Upper lobe of left lung (tissue), 6 donors: ENCODE results near the gene ANO3. TPM values are rescaled to one million over a fixed set of nuclear protein-coding genes. Genes with fewer than 3 reads are reported as not detected.

Experiments used
- ATAC-seq, 2 donors: fragments of 200-7000 bp; cut with Tn5 transposase; one replicate each; pipeline ENCODE4 v1.9.1; 2022; ENCODE audit warnings: mild to moderate bottlenecking in 2 of 2, moderate library complexity in 2 of 2; ENCODE audit not compliant: low FRiP score in 2 of 2
- DNase-seq, 2 donors: peaks; one replicate each; pipeline ENCODE4 v3.0.0-alpha.2; 2019 to 2020
- H3K27ac ChIP-seq, 4 donors: fragments of 200-600 bp; sonication (generic); one replicate each; pipeline ENCODE4 v1.5.1; 2016 to 2019
- H3K27me3 ChIP-seq, 4 donors: fragments of 200-600 bp; sonication (generic); one replicate each; pipeline ENCODE4 v1.5.1; 2017 to 2019
- H3K36me3 ChIP-seq, 4 donors: fragments of 200-600 bp; sonication (generic); one replicate each; pipeline ENCODE4 v1.5.1; 2016 to 2019
- H3K4me1 ChIP-seq, 4 donors: fragments of 200-600 bp; sonication (generic); one replicate each; pipeline ENCODE4 v1.5.1; 2018 to 2019
- H3K4me3 ChIP-seq, 4 donors: fragments of 200-600 bp; sonication (generic); one replicate each; pipeline ENCODE4 v1.5.1; 2017 to 2019; ENCODE audit warnings: mild to moderate bottlenecking in 2 of 4, moderate library complexity in 1 of 4
- H3K9me3 ChIP-seq, 4 donors: fragments of 200-600 bp; sonication (generic); one replicate each; pipeline ENCODE4 v1.5.1; 2018 to 2019
- EP300 ChIP-seq, 4 donors: sonication (generic); formaldehyde crosslinking; IDR thresholded peaks; one replicate each; pipeline ENCODE4 v1.5.1; 2017; ENCODE audit warnings: antibody characterized with exemption in 4 of 4, control low read depth in 2 of 4
- POLR2A ChIP-seq, 4 donors: fragments of 450-650 bp; IDR thresholded peaks; one replicate each; pipeline ENCODE4 v1.5.1; 2016 to 2017; ENCODE audit warnings: antibody characterized with exemption in 4 of 4, mild to moderate bottlenecking in 2 of 4
- POLR2AphosphoS5 ChIP-seq, 2 donors: sonication (generic); formaldehyde crosslinking; IDR thresholded peaks; one replicate each; pipeline ENCODE4 v1.5.1; 2017; ENCODE audit warnings: antibody characterized with exemption in 2 of 2
- WGBS, 2 donors: methylation state at CpG; one replicate each; pipeline ENCODE4 v1.1.5; 2017 to 2018; 5-methylcytosine and 5-hydroxymethylcytosine counted together
- total RNA-seq, 6 donors: library from RNA; depleted of rRNA in 4 of 6; stranded (reverse); fragments of >200 nt in 4 of 6; gene quantifications; one replicate each; pipeline versions ENCODE4 v1.1.0 to v1.2.1, GENCODE V29; 2016 to 2021
- TF ChIP-seq, protein P1 (sequence below), 6 experiments: fragments of 450-650 bp in 4 of 6; fragments of 200-600 bp in 2 of 6; sonication (generic) in 2 of 6; IDR thresholded peaks; one replicate each; pipeline ENCODE4 v1.5.1; 2016 to 2019; ENCODE audit warnings: antibody characterized with exemption in 6 of 6
- donor health status: DM: no; HTN: no; CAD: no; lungs with moderate emphysema.
- donor health status: DM: no; HTN: yes; CAD: no; lungs with severe emphysema.

ANO3 gene
- total RNA-seq, 6 donors from 2014 or later, result 0.30 to 0.57 (median 0.33) TPM; not detected in 1

- Histone ChIP-seq H3K27me3 (no peaks in the 10 kb centered on the region), H3K9me3 (no peaks in the 10 kb centered on the region), H3K36me3 (no peaks in the 10 kb centered on the region), H3K4me1 (no peaks in the 10 kb centered on the region), H3K27ac (no peak overlapping the region), H3K4me3 (no peak overlapping the region)
- DNase-seq (no peak), ATAC-seq (no peak)
- TF ChIP-seq POLR2A (IDR thresholded peaks at IDR 0.05), result no peak
- TF ChIP-seq, protein P1, sequence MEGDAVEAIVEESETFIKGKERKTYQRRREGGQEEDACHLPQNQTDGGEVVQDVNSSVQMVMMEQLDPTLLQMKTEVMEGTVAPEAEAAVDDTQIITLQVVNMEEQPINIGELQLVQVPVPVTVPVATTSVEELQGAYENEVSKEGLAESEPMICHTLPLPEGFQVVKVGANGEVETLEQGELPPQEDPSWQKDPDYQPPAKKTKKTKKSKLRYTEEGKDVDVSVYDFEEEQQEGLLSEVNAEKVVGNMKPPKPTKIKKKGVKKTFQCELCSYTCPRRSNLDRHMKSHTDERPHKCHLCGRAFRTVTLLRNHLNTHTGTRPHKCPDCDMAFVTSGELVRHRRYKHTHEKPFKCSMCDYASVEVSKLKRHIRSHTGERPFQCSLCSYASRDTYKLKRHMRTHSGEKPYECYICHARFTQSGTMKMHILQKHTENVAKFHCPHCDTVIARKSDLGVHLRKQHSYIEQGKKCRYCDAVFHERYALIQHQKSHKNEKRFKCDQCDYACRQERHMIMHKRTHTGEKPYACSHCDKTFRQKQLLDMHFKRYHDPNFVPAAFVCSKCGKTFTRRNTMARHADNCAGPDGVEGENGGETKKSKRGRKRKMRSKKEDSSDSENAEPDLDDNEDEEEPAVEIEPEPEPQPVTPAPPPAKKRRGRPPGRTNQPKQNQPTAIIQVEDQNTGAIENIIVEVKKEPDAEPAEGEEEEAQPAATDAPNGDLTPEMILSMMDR (IDR thresholded peaks at IDR 0.05), result no peak
- no peak for TF ChIP-seq POLR2AphosphoS5 (IDR thresholded peaks at IDR 0.05)
- TF ChIP-seq EP300 (IDR thresholded peaks at IDR 0.05), result no peak
- WGBS, 2 donors, result 78 to 90% methylated on average over 1 of the region's 1 CpG
Measured at GRCh38 chr11:26322335-26323067, 9.4 kb upstream of the ANO3 start.

- ATAC-seq (no peak), DNase-seq (no peak)
- Histone ChIP-seq H3K4me3 (no peak overlapping the region), H3K27ac (no peak overlapping the region), H3K4me1 (no peaks in the 10 kb centered on the region), H3K36me3 (no peaks in the 10 kb centered on the region), H3K27me3 (no peaks in the 10 kb centered on the region), H3K9me3 (no peaks in the 10 kb centered on the region)
- TF ChIP-seq EP300 (IDR thresholded peaks at IDR 0.05) (no peak), POLR2A (IDR thresholded peaks at IDR 0.05) (no peak), POLR2AphosphoS5 (IDR thresholded peaks at IDR 0.05) (no peak)
- TF ChIP-seq, protein P1 (IDR thresholded peaks at IDR 0.05), result no peak
Measured at GRCh38 chr11:26323837-26324236, 8.1 kb upstream of the ANO3 start.

- 68 to 71% methylated on average over 2 of the region's 2 CpGs for WGBS, 2 donors
- Histone ChIP-seq H3K4me1 (no peaks in the 10 kb centered on the region), H3K9me3 (no peaks in the 10 kb centered on the region), H3K4me3 (no peak overlapping the region), H3K27ac (no peak overlapping the region), H3K27me3 (no peaks in the 10 kb centered on the region), H3K36me3 (no peaks in the 10 kb centered on the region)
- TF ChIP-seq EP300 (IDR thresholded peaks at IDR 0.05) (no peak), POLR2A (IDR thresholded peaks at IDR 0.05) (no peak), POLR2AphosphoS5 (IDR thresholded peaks at IDR 0.05) (no peak)
- TF ChIP-seq, protein P1 (IDR thresholded peaks at IDR 0.05), result no peak
- no peak for DNase-seq
- no peak for ATAC-seq
Measured at GRCh38 chr11:26324270-26324669, 7.7 kb upstream of the ANO3 start.

DNA sequence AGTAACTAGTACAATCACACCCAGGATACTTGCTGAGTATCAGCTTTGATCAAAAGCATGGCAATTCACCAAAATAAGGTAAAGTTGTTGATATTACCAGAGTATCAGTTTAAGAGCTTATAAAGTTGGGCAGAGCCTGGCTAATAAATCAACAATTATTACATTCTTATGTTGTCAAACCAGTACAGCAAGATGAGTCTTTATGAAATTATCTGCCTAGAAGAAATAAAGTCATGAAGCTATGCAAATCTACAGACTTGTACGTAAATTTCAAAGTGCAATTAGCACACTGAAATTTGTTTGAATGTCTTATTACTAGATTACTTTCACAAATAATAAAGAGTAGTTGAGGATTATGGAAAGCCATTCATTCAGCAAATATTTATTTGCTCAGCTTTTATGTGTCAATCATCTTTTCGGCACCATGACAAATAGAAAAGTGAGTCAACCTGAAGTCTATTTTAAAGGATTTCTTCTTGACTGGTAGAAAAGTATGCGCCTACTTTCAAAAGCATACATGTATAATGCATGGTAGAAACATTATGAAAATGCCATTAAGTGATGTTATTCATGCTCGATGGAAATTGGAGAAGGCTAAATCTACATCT lies 5.0 kb upstream of the ANO3 start:
- 73 to 80% methylated on average over 4 of the region's 4 CpGs for WGBS, 2 donors
- H3K27me3 ChIP-seq, result no peaks in the 10 kb centered on the region
- DNase-seq (no peak), ATAC-seq (no peak)
- no peak overlapping the region for H3K4me3 ChIP-seq
- H3K4me1 ChIP-seq, result peaks cover 0 to 4% (median under 1%) of the 10 kb centered on the region in 4 donors
- H3K27ac ChIP-seq, result no peak overlapping the region
- TF ChIP-seq EP300 (IDR thresholded peaks at IDR 0.05) (no peak), POLR2A (IDR thresholded peaks at IDR 0.05) (no peak), POLR2AphosphoS5 (IDR thresholded peaks at IDR 0.05) (no peak)
- TF ChIP-seq, protein P1 (IDR thresholded peaks at IDR 0.05), result no peak
- no peaks in the 10 kb centered on the region for H3K36me3 ChIP-seq
- no peaks in the 10 kb centered on the region for H3K9me3 ChIP-seq
